Hematopoietic multipotent progenitor cell (in vitro differentiated cells): ENCODE measurements around the gene TPP2. TPM values are rescaled to one million over a fixed set of nuclear protein-coding genes. Genes with fewer than 3 reads are reported as not detected.

Experiments
- DNase-seq, 3 donors: peaks; one replicate each; pipeline ENCODE4 v3.0.0-alpha.2; 2011 to 2015; ENCODE audit warnings: low read depth in 2 of 3, low spot score in 2 of 3
- total RNA-seq: library from RNA; depleted of rRNA; stranded (reverse); fragments of >200 nt; gene quantifications from one replicate; pipeline ENCODE4 v1.2.3, GENCODE V29; 2012

Gene TPP2
- total RNA-seq, result 33.9 TPM

DNA sequence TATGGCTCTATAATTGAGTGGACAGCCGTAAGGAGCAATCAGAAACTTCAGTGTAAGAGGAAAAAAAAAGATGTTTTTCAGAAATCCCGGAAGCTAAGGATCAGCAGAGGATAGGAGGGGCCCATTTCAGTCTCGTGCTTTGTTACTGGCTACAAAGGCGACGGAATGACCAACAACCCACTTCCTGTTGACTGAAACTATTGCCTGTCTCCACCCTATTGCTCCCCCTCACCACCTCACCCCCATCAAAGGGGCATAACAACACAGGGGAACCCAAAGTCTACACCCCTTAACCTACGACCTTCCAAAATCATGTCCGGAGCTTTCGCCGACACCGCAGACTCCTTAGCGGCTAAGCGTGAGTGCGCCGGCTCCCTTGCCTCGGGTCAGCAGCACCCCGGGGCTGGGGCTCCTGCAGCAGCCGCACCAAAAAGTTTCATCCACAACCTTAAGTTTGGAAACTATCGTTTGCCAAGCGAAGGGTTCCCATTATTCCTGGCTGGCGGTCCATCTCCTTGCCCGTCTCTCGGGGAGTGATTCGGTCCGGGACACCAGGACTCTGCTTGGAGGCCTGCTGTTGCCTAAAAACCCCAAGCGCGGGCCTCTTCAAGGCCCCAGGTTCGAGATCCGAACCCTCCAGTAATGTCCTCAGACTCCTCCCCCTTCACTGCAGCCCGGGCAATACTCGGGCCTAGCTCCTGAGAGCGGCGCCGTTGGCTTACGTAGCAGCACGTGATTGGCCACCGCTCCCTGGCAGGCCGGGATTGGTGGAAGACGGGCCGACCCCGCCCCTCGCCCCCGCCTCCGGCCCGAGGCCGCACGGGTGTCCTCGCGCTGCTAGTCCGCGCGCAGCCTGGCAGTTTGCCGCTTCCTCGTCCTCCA is at the start of gene TPP2:
TSS of gene TPP2 (plus strand) at position 840 of the 882 bp plus-strand sequence. CDS start 53 bp downstream, outside the sequence.
- peak; percentile 88 to 98 (median 98) for DNase-seq

DNA sequence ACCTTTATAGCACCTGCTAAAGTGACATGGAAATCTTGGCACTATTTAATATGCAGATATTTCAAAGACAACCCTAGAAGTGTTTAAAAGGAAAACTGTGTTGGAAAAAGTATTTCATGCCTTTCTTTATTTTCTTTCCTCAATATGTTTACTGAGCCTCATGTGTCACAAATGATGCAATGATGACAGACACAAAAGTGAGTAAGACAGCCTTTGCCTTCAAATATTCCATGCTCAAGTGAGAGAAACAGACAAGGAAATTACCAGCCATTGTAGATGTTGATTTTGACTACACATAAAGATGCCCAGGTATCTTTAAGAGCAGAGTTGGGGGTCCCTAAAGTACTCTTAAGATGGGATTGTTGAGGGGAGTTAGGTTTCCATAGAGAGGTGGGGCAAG is 48.0 kb upstream of the TPP2 start:
- DNase-seq, result no peak

DNA sequence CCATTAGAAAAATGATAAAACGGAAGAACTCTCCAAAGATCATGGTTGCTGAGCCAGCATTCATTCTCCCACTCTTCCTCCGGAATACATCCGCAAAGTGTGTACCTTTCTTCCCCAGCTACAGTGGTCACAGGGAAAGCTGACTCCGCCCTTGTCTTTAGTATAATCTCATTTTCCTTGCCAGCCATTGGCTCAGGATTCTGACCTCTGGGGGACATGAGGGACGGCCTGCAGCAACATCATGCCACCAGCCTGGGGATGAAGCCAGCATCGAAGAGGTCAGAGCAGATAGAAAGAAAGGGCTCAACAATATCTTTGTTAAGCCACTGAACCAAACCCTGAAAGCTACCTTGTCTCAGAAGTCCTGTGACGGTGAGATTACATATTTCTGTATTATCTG is 46.3 kb upstream of the TPP2 start:
- no peak for DNase-seq

DNA sequence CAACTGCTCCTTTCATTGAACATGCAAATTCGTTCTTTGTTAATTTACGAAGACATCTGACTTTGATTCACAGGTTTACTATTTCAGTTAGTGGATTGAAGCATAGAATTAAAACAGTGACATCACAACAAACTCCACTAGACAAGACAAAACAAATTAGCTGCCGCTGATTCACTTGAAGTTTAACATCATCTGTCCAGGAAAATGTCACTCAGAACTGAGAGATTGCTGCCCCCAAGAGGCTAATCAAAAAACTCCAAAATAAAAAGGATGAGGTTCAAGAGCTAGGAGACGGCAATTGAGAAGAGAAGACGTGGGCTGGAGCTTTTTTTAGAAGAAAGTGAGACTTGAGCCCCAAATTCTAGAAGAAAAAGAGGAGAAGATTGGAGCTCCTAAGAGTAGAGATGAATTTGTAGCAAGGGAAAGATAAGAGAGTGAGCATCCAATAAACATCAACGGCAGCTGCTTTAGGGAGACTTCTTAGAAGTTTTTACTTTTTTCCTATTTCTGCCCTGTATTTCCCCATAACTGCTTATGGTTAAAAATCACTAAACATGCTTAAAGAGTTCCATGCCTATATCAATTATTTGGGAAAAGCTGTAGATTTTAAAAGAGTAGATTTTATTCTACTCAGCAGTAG is 40.8 kb upstream of the TPP2 start:
- peak in 2 of 3 donors; percentile 19 to 54 for DNase-seq

DNA sequence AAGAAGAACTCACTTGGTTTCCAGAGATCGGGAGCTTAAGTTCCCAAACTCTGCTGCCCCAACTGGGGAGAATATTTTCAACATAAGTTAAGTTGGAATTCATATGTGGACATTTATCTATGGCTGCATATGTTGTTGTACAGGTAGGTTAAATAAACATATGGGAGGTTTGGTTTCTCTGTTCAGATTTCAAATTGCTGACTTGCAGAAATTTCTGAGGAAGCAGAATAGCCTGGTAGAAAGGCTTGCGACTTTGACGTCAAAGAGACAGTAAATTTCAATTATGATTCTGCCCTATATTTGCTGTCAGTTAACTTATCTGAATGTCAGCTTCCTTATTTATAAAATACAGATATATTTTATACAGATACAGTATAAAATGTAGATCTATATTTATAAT is 40.0 kb upstream of the TPP2 start:
- no peak for DNase-seq

DNA sequence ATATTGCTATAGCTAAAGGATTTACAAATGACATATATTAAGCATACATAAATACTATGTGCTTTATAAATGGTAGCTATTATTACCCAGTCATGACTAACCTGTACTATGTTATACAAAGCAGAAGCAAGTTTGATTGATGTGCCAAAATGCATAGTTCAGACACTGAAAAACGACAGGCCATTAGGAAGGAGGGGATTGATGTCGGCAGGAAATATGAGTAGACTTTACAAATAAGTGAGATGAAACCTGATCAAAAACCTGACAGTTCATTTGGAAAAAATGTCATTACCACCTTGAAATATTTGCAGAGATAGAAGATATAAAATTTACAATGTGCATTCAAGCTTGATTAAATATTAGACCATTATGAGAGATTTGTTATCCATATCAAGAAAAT is 38.8 kb upstream of the TPP2 start:
- no peak for DNase-seq

DNA sequence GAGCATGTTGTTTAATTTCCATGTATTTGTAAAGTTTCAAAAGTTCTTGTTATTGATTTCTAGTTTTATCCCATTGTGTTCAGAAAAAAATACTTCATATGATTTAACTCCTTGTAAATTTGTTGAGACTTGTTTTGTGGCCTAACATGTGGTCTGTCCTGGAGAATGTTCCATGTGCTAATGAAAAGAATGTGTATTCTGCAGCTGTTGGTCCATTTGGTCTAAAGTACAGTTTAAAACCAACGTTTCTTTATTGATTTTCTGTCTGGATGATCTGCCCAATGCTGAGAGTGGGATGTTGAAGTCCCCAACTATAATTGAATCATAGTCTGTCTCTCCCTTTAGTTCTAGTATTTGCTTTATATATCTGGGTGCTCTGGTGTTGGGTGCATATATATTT is 34.9 kb upstream of the TPP2 start:
- no peak for DNase-seq

DNA sequence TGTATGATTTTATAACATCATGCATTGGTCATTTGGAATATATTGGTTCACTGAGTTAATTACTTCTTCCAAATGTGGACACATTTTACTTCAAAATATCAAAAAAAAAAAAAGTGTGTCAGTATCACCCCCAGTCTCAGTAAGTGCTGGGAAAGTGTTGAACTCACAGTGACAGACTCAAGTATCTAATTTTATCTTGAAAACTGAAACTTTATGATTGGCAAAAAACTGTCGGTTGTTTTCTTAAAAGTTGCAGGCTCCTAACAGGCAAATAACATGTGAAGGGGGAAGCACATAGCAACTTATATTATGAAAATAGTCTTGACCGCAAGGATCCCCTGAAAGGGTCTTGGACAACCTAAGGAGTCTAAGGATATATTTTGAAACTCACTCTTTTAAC is 33.5 kb upstream of the TPP2 start:
- no peak for DNase-seq

DNA sequence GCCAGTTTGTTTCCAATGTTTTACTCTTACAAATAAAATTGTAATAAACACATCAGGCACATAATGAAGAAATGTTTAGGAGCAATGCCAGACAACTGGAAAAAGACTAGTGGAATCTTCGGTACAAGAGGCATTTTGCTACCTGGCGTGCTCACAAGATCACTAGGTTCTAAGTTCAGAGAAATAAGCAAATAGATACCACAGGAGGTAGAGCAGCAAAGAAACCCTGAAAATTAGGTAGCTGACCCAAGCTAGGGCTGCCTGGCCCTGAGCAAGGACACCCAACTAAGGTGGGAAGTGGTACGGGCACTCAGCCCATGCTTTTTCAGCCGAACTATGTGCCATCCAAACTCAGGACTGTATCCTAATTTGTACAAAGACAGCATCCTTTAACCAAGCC is 32.2 kb upstream of the TPP2 start:
- DNase-seq, result no peak

DNA sequence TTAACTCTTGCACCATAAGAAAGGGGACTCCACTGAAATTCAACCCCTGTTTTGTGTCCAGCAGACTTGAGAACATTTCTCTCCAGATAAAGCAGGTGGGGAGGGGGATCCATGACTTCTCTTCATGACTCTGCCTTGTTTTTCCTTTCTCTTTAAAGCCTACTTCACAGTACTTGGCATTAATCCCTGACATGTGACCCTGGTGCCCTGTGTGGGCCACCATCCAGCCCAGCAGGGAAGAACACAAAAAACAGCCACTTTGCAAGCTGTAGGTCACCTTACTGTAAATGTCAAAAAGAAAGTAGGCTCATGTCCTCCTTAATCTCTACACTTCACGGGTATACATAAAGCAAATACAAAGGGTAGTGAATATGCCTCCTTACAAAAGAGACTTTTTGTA is 30.3 kb upstream of the TPP2 start:
- no peak for DNase-seq

DNA sequence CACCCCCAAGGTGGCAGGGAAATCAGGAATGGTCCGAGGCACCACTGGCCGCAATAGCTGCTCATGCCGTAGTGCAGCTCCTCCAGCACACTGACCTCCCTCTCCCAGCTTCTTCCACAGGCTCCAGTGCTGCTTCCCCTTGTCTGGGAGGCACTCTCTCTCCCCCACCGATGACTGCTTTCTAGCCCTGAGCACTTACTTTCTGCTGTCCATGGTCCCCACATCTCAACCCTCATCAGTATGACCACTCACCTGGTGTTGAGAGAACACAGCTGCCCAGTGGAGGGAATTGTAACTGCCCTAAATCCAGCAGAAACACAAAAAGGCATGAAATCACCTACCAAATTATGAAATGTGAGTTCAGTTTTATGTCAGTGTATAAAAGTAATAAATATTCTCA is 28.9 kb upstream of the TPP2 start:
- no peak for DNase-seq

DNA sequence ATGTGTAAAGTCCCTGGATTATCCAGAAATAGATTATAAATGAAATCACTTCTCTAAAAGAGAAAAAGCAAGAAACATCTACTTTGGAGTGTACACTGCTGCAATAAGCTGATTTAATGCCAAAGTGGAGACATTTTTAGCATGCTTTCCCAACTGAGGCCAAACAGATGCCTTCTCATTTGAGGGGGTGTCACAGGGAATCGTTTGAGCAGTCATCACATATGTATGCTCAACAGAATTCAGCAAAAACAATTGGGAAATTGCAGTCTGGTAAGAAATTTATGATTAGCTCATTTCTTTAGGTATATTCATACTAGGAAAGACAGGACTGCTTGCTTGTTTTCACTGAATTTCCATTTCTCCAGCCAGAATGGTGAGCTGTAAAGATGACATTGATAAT is 27.3 kb upstream of the TPP2 start:
- no peak for DNase-seq

DNA sequence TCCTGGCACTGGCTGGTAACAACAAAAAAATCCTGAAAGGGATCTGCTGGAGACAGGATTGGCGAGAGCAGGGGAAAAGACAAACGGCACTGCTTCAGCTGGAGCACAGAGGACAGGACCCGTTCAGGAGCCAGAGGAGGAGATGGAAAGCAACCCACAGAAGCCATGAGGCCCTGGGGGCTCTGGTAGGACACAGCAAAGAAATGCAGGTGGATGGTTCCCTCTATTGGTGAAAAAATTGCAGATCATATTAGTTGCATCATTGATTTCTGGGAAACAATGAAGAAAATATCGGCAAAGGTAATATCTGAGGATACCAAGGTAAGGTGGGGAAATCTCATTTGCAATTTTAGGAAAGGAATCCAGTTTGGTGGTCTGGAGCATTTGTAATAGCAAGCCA is 25.7 kb upstream of the TPP2 start:
- no peak for DNase-seq

DNA sequence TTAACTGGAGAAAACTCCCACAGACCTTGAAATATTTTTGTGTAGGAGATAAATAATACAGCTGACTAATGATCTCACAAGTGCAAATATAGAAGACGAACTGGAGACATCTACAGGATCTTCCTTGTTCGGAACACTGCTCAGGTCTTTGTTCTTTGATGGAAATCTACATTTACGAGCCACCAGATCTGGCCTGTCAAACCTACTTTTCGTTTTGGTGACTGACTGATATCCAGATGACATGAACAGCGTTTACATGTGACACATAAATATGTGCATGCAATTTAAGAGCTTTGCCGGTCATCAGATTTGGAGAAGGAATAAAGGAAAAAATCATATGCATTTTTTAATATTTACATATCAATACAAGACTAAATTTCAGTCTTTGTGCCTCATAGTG is 24.5 kb upstream of the TPP2 start:
- no peak for DNase-seq

DNA sequence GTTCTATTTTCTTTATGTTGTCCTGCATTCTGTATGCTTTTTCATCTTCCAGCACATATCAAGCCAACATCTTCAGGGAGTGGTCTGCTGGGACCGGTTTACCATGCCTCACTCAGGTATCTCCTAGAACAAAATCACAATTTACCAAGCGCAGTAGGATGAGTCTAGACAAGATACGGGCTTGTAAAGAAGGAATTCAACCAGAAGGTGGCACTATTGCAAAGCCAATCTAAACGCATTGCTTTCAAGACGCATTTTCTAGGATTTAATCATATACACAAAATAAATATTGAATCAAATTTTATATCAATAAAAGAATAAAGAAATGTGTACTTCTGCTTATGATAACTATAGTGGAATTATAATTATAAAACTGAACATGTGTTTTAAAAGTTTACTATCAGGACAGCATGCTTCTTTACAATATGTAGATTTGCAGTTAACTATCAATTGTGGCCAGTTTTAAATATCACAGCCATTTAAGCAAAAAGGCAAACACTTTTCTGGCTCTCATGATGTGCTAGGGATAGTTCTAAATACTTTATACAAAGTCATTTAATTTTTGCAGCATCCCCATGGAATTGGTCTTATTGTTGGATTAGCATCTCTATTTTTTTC is 16.1 kb upstream of the TPP2 start:
- peak; percentile 45 to 82 (median 52) for DNase-seq

DNA sequence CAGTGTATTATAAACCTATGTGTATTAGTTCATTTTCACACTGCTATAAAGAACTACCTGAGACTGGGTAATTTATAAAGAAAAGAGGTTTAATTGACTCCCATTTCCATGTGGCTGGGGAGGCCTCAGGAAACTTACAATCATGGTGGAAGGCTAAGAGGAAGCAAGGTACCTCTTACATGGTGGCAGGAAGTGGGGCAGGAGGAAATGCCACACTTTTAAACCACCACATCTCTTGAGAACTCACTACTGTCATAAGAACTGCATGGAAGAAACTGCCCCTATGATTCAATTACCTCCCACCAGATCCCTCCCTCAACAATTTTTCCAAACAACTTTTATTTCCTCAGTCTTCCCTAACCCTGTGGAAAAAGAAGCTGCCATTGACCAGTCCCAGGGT is 14.5 kb upstream of the TPP2 start:
- DNase-seq, result no peak

DNA sequence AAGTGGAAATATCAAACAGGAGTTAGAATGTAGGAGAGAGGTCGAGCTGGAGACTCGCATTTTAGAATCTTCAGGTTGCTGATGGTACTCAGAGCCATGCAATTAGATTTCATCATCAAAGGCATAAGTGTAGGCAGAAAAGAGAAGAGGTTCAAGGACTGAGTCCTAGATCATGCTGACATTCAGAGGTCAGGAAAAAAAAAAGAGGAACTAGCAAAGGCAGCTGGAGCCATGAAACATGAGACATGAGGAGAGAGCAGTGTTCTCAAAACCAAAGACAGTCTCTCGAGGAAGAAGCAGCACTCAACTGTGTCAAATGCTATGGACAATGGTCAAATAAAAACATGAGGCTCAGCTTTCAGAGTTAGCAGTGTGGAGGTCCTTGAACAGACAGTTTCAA is 12.4 kb upstream of the TPP2 start:
- DNase-seq, result peak in 2 of 3 donors; percentile 29 to 72

DNA sequence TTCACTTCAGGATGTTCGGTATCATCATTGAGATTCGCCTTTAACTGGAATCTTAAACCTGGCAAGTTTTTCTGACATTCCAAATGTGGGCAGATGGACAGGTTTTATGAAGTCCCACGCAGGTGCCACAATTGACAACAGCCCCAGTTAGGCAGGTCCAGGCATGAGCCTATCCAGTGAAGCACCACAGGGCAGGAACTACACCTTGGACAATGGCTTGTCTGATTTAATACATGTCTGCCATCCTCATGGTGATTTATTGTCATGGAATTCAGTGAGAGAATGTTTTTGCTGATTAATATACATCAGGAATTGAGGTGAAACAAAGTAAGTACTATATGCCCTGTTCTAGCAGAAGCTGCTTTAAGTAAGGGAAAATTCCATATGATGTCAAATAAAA is 10.2 kb upstream of the TPP2 start:
- DNase-seq, result no peak

DNA sequence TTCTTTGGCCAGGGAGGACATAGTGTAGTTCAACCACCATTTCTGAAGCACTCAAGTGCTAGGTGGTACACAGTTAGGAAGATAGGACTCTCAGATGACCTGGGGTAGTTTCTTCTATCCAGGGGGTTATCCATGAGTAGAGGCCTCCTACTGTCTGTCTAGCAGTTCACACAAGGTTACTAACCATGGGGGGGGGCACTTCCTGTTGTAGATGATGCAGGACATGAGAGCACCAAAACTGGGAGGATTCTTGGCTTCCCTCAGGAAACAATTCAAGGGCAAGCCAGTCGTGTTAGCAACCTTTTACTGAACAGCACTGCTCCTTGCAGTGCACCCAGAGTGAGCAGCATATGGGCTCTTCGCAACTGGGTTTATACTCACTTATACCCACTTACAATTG is 8.9 kb upstream of the TPP2 start:
- DNase-seq, result no peak

DNA sequence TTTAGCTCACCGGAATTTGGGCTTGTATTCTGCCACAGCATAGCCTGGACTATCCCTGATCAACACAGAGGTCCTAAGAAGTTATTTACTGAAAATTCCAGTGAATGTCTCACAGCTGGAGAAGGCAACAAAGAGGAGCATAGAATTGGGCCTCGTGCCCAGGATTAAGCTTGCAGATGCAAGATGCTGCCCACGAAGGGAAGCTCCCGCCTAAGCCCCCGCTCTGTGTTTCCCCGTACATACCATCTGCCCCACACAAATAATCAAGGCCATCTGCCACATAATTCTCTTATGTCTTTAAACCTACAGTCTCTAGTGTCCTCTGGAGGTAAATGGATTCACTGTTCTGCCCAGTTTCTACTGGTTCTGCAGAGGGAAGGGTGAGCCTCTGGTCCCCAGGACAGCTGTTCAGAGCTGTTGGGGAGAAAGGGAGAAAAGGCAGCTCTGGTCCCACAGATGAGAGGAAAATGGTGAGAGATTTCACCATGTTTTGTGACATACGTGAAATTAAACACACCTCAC is 7.4 kb upstream of the TPP2 start:
- no peak for DNase-seq

DNA sequence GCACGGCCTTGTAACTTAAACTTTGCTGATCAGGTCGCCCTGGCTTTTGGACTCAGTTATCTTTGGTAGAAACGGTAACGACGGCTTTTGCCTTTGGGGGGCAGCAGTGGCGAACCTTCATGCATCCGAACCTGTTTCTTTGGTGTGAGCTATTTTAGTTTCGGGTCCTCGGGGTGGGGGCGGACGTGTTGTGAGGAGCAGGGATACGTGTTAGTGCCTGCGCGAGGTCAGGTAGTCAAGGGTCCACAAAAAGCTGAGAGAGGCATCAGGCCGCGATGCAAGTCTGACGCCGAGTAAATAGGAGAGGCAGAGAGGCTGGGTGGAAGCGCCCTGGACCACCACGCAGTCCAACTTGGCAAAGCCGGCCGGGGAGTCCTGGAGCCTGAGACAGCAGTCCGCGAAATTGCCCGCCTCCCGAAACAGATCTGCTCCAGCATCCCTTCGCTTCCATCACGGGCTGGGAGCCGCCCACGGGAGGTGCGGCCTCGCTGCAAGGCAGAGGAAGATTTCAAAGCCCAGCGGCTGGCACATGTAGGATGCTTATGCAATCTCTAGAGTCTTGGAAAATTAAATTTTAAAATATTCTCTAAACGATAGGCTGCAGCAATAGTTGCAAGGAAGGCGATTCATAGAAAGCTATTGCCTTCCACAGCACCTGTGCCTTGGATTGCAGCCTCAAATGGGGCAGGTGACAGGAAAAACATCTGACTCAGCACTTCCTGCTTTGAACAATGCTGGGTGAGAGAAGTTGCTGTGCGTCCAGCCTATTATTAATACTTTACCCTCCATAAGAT is 4.6 kb upstream of the TPP2 start:
- DNase-seq, result peak; percentile 47 to 84 (median 78)
